Activated CD4-positive, alpha-beta T cell treated with anti-CD3 and anti-CD28 coated beads, Interleukin-2, amount 10 ng/mL, durations not matched to agents 7 days and 5 days (primary cell): ENCODE measurements around the gene DSCAM. TPM values are rescaled to one million over a fixed set of nuclear protein-coding genes. Genes with fewer than 3 reads are reported as not detected.

Source experiments
- CTCF ChIA-PET: fragments of 350-600 bp; sonication (Branson Sonifier 250); formaldehyde crosslinking; loops from one replicate; lab custom pipeline; 2021; ENCODE audit warnings: antibody characterized with exemption; lab: Charles Lee
- POLR2A ChIA-PET: fragments of 350-600 bp; sonication (Branson Sonifier 250); formaldehyde crosslinking; loops from one replicate; lab custom pipeline; 2021; ENCODE audit warnings: antibody characterized with exemption; lab: Charles Lee
- DNase-seq: peaks from one replicate; pipeline ENCODE4 v3.0.0-alpha.2; 2020
- H3K27ac Mint-ChIP-seq: one replicate; pipeline ENCODE4 v1.8.0; 2021; ENCODE audit warnings: mild to moderate bottlenecking, moderate library complexity, mixed read lengths
- H3K27me3 Mint-ChIP-seq: one replicate; pipeline ENCODE4 v1.8.0; 2021; ENCODE audit warnings: mixed read lengths
- H3K36me3 Mint-ChIP-seq: one replicate; pipeline ENCODE4 v1.8.0; 2021; ENCODE audit warnings: low read depth, mixed read lengths
- H3K4me1 Mint-ChIP-seq: one replicate; pipeline ENCODE4 v1.8.0; 2021; ENCODE audit warnings: mixed read lengths
- H3K4me3 Mint-ChIP-seq: one replicate; pipeline ENCODE4 v1.8.0; 2021; ENCODE audit warnings: mild to moderate bottlenecking, moderate library complexity, mixed read lengths
- H3K9me3 Mint-ChIP-seq: one replicate; pipeline ENCODE4 v1.8.0; 2021; ENCODE audit warnings: mixed read lengths
- total RNA-seq, 2 experiments: library from RNA; stranded (reverse); gene quantifications; one replicate each; pipeline ENCODE4 v1.2.3, GENCODE V29; 2021

DSCAM gene
- total RNA-seq, 2 experiments from 2014 or later = not detected

GRCh38 chr21:40577285-40578043 lies 269.5 kb downstream of the DSCAM start:
- H3K36me3 Mint-ChIP-seq = no peaks in the 10 kb centered on the region
- ChIA-PET CTCF (interaction anchor here (0.6 kb wide), 1 partner anchor 22 kb away, joined by 4 read pairs; no protein-coding TSS in a partner anchor), POLR2A (no interaction called here)
- no peaks in the 10 kb centered on the region for H3K27me3 Mint-ChIP-seq
- no peak overlapping the region for H3K27ac Mint-ChIP-seq
- H3K4me1 Mint-ChIP-seq = no peaks in the 10 kb centered on the region
- peaks cover 5% of the 10 kb centered on the region for H3K9me3 Mint-ChIP-seq
- H3K4me3 Mint-ChIP-seq = no peak overlapping the region
- DNase-seq = no peak

DNA sequence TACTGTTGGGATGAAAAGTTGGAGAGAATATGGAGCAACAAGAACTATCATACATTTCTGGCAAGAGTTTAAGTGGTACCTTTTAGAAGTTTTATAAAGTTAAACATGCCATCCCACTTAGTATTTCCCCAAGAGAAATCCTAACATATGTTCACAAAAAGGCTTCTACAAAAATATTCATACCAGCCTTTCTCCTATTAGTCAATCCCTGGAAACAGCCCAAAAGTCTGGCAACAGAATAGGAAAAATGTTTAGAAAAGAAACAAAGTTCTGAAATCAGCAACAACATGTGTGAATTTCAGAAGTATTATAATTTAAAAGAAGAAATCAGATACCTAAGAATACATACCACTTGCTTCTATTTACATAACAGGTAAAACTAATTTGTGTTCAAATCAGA lies 271.0 kb downstream of the DSCAM start:
- H3K27me3 Mint-ChIP-seq = no peaks in the 10 kb centered on the region
- no peak for DNase-seq
- H3K9me3 Mint-ChIP-seq = peaks cover 5% of the 10 kb centered on the region
- ChIA-PET CTCF (no interaction called here), POLR2A (no interaction called here)
- H3K36me3 Mint-ChIP-seq = no peaks in the 10 kb centered on the region
- H3K27ac Mint-ChIP-seq = no peak overlapping the region
- H3K4me1 Mint-ChIP-seq = no peaks in the 10 kb centered on the region
- no peak overlapping the region for H3K4me3 Mint-ChIP-seq

DNA sequence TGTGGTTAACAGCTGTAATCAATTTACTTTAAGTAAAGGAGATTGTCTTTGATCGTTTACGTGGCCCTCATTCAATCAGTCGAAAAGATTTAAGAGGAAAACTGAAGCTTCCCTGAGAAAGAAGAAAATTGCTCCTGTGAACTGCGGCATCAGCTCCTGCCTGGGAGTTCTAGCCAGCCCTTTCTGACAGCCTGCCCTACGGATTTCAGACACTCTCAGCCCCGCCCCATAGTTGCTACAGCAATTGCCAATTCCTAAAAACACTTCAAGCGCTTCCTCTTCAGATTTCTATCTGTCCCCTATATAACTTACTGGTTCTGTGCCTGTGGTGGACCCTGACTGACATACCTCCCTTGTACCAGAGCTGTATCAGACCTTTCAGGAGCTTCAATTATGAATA lies 277.6 kb downstream of the DSCAM start:
- H3K4me3 Mint-ChIP-seq = no peak overlapping the region
- CTCF ChIA-PET = no interaction called here
- H3K36me3 Mint-ChIP-seq = no peaks in the 10 kb centered on the region
- H3K4me1 Mint-ChIP-seq = no peaks in the 10 kb centered on the region
- POLR2A ChIA-PET = no interaction called here
- DNase-seq = no peak
- H3K27me3 Mint-ChIP-seq = no peaks in the 10 kb centered on the region
- no peak overlapping the region for H3K27ac Mint-ChIP-seq
- H3K9me3 Mint-ChIP-seq = peaks cover 2% of the 10 kb centered on the region

- Mint-ChIP-seq H3K4me3 (no peak overlapping the region), H3K9me3 (peaks cover 2% of the 10 kb centered on the region), H3K36me3 (no peaks in the 10 kb centered on the region), H3K27ac (no peak overlapping the region), H3K4me1 (no peaks in the 10 kb centered on the region), H3K27me3 (no peaks in the 10 kb centered on the region)
- CTCF ChIA-PET = no interaction called here
- POLR2A ChIA-PET = no interaction called here
- DNase-seq = no peak
Observed at GRCh38 chr21:40568807-40569206, 278.2 kb downstream of the DSCAM start.

DNA sequence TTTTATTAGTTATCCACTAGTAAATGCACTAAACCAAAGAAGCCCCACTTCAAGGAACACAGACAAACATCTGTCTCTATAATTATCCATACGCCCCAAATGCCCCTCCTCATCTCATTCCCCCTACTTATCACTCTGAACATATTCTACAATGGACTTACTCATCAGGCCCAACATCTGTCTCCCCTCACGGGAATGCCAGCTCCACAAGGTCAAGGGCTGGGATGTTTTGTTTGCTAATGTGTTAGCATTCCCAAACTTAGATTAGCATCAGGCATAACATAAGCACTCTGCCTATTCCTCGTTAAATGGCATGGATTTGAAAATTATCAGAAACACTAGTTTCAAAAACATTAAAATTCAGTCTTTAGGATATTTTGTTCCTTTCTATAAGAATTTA lies 279.5 kb downstream of the DSCAM start:
- ChIA-PET CTCF (no interaction called here), POLR2A (no interaction called here)
- Mint-ChIP-seq H3K9me3 (peaks cover 2% of the 10 kb centered on the region), H3K36me3 (no peaks in the 10 kb centered on the region), H3K4me3 (no peak overlapping the region), H3K4me1 (no peaks in the 10 kb centered on the region), H3K27me3 (no peaks in the 10 kb centered on the region), H3K27ac (no peak overlapping the region)
- no peak for DNase-seq

GRCh38 chr21:40566486-40566885 lies 280.5 kb downstream of the DSCAM start:
- Mint-ChIP-seq H3K9me3 (peaks cover 4% of the 10 kb centered on the region), H3K36me3 (no peaks in the 10 kb centered on the region), H3K4me3 (no peak overlapping the region), H3K4me1 (no peaks in the 10 kb centered on the region), H3K27ac (no peak overlapping the region), H3K27me3 (no peaks in the 10 kb centered on the region)
- CTCF ChIA-PET = no interaction called here
- no peak for DNase-seq
- POLR2A ChIA-PET = no interaction called here

GRCh38 chr21:40564318-40564717 lies 282.6 kb downstream of the DSCAM start:
- no peaks in the 10 kb centered on the region for H3K4me1 Mint-ChIP-seq
- no peak overlapping the region for H3K27ac Mint-ChIP-seq
- peaks cover 12% of the 10 kb centered on the region for H3K9me3 Mint-ChIP-seq
- H3K27me3 Mint-ChIP-seq = no peaks in the 10 kb centered on the region
- ChIA-PET CTCF (no interaction called here), POLR2A (no interaction called here)
- no peak overlapping the region for H3K4me3 Mint-ChIP-seq
- no peaks in the 10 kb centered on the region for H3K36me3 Mint-ChIP-seq
- DNase-seq = no peak

GRCh38 chr21:40563900-40564299 lies 283.1 kb downstream of the DSCAM start:
- no peaks in the 10 kb centered on the region for H3K4me1 Mint-ChIP-seq
- H3K27ac Mint-ChIP-seq = no peak overlapping the region
- no peaks in the 10 kb centered on the region for H3K27me3 Mint-ChIP-seq
- peaks cover 12% of the 10 kb centered on the region for H3K9me3 Mint-ChIP-seq
- no peaks in the 10 kb centered on the region for H3K36me3 Mint-ChIP-seq
- CTCF ChIA-PET = no interaction called here
- no peak overlapping the region for H3K4me3 Mint-ChIP-seq
- no peak for DNase-seq
- POLR2A ChIA-PET = no interaction called here

DNA sequence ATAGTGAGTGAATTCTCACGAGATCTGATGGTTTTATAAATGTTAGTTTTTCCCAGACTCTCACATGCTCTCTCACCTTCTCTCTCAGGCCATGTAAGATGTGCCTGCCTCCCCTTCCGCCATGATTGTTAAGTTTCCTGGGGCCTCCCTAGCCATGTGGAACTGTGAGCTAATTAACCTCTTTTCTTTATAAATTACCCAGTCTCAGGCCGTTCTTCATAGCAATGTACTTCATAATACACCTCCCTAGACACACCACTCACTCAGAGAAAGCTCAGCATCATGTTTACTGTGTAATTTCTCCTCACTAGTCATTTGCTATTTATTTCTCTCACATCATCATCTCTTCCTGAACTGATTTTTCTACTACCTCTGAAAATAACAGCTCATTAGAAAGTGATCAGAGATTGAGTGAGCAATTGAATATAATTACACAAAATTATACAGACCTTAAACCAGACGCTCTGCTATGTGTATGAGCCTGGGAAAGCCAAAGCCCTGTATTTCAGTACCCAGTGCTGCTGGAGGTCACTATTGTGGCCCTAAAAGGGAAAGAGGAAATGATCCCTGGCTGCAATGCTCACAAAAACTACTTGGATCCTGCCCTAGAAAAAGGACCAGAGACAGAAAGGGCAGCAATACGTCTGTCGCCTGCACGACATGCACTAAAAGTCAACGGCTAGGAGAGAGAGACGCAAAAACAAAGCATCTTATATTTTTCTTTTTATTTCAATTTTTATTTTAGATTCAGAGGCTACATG lies 284.5 kb downstream of the DSCAM start:
- Mint-ChIP-seq H3K9me3 (peaks cover 12% of the 10 kb centered on the region), H3K27me3 (no peaks in the 10 kb centered on the region), H3K36me3 (no peaks in the 10 kb centered on the region), H3K4me1 (no peaks in the 10 kb centered on the region), H3K27ac (no peak overlapping the region), H3K4me3 (no peak overlapping the region)
- DNase-seq = no peak
- ChIA-PET CTCF (interaction anchor here (1.7 kb wide), 1 partner anchor 10 kb away, joined by 4 read pairs; no protein-coding TSS in a partner anchor), POLR2A (no interaction called here)

- no peak overlapping the region for H3K27ac Mint-ChIP-seq
- ChIA-PET POLR2A (no interaction called here), CTCF (no interaction called here)
- H3K36me3 Mint-ChIP-seq = no peaks in the 10 kb centered on the region
- H3K4me1 Mint-ChIP-seq = no peaks in the 10 kb centered on the region
- DNase-seq = no peak
- no peaks in the 10 kb centered on the region for H3K27me3 Mint-ChIP-seq
- H3K9me3 Mint-ChIP-seq = peaks cover 8% of the 10 kb centered on the region
- no peak overlapping the region for H3K4me3 Mint-ChIP-seq
Observed at GRCh38 chr21:40556442-40556968, 290.5 kb downstream of the DSCAM start.

DNA sequence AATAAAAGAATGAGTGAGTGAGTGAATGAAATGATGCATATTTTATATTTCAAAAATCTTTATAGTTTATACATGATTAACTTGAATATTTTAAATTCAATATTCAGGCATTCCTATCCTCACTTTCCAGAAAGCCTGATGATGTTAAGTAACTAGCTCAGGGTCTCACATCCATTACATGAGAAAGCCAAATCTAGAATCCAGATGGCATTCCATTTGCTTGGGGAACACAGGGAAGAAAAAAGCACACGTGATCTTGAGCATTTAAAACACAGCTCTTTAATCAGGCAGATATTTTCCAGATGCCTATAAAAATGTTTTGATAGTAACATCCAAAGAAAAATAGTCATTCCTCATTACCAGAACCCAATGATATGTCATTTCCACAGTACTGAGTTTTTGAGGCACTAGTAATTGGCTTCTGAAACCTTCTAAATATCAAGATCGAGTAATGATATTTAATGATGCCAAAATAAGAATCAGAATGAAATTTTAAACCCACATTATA lies 291.9 kb downstream of the DSCAM start:
- Mint-ChIP-seq H3K4me3 (no peak overlapping the region), H3K36me3 (no peaks in the 10 kb centered on the region), H3K27ac (no peak overlapping the region), H3K27me3 (no peaks in the 10 kb centered on the region), H3K9me3 (no peaks in the 10 kb centered on the region), H3K4me1 (no peaks in the 10 kb centered on the region)
- POLR2A ChIA-PET = no interaction called here
- CTCF ChIA-PET = interaction anchor here (0.6 kb wide), 1 partner anchor 22 kb away, joined by 4 read pairs; no protein-coding TSS in a partner anchor
- DNase-seq = no peak

DNA sequence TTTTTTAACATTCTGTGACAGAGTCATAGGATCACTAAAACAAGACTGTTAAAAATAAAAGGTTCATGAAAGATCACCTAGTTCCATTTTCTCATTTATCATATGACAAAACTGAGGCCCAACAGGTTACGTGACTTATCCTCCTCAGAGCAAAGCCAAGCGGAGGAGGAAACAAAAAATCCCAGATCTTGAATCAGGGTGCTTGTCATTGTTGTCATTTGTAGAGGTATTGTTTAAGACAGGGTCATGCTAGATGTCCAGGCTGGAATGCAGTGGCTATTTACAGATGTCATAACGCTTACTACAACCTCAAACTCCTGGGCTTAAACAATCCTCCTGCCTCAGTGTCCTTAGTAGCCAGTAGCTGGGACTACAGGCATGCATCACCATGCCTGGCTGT lies 293.2 kb downstream of the DSCAM start:
- no peak overlapping the region for H3K4me3 Mint-ChIP-seq
- no peak for DNase-seq
- no peaks in the 10 kb centered on the region for H3K27me3 Mint-ChIP-seq
- ChIA-PET CTCF (no interaction called here), POLR2A (no interaction called here)
- H3K4me1 Mint-ChIP-seq = no peaks in the 10 kb centered on the region
- H3K27ac Mint-ChIP-seq = no peak overlapping the region
- no peaks in the 10 kb centered on the region for H3K36me3 Mint-ChIP-seq
- no peaks in the 10 kb centered on the region for H3K9me3 Mint-ChIP-seq

- Mint-ChIP-seq H3K27ac (no peak overlapping the region), H3K9me3 (peaks cover 8% of the 10 kb centered on the region), H3K4me1 (no peaks in the 10 kb centered on the region), H3K27me3 (no peaks in the 10 kb centered on the region), H3K36me3 (no peaks in the 10 kb centered on the region), H3K4me3 (no peak overlapping the region)
- DNase-seq = no peak
- CTCF ChIA-PET = no interaction called here
- POLR2A ChIA-PET = no interaction called here
Observed at GRCh38 chr21:40547906-40548513, 298.9 kb downstream of the DSCAM start.
